HG02642 (cell line): ENCODE measurements around the gene TMEM204.

Experiments
- ATAC-seq: cut with Tn5 transposase; IDR thresholded peaks from one replicate; pipeline ENCODE4 v1.9.1; 2021; ENCODE audit warnings: mild to moderate bottlenecking; ENCODE audit not compliant: unreplicated experiment, poor library complexity

The TMEM204 gene

GRCh38 chr16:1553946-1554825 is 20.7 kb downstream of the TMEM204 start:
- no peak for ATAC-seq

DNA sequence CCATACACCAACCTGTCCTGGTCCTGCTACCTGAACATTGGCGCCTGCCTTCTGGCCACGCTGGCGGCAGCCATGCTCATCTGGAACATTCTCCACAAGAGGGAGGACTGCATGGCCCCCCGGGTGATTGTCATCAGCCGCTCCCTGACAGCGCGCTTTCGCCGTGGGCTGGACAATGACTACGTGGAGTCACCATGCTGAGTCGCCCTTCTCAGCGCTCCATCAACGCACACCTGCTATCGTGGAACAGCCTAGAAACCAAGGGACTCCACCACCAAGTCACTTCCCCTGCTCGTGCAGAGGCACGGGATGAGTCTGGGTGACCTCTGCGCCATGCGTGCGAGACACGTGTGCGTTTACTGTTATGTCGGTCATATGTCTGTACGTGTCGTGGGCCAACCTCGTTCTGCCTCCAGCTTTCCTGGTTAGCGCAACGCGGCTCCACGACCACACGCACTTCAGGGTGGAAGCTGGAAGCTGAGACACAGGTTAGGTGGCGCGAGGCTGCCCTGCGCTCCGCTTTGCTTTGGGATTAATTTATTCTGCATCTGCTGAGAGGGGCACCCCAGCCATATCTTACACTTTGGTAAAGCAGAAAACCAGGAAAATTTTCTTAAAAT is 21.5 kb downstream of the TMEM204 start:
- no peak for ATAC-seq

DNA sequence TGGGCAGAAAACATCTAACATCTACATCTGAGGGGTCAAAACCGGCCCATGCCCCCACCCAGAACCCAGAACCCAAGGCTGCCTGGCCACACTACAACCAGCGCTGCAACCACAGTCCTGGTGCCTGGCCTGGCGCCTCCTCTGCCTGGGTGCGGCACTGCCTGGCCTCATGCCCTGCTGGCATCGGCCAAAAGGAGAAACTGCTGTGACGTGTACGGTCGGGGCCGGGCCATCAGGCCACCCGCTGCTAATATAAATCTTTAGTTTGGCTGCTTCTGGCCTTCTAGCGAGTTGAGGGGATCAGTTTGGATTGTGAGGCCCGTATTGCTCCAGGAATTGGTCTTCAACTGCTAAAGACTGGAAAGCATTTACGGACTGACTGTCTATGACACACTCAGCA is 22.8 kb downstream of the TMEM204 start:
- no peak for ATAC-seq

DNA sequence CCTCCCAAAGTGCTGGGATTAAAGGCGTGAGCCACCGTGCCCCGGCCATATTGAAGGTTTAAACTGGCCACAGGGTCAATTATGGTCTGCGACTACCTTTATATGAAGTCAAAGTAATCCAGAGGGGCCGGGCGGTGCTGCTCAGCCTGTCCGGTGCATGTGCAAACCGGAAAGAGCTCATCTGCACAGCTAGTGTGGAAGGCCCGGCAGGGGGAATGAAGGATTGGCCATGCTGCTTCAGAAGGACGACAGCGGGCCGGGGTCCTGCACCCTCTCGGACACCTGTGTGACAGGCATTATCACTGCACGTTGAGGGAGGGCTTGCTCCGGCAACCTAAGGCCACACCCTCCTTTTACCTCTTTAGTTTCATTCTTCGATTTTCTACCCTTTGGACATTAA is 23.6 kb downstream of the TMEM204 start:
- no peak for ATAC-seq

- no peak for ATAC-seq
Measured at GRCh38 chr16:1557576-1557975, 24.1 kb downstream of the TMEM204 start.

GRCh38 chr16:1559446-1559975 is 26.0 kb downstream of the TMEM204 start:
- no peak for ATAC-seq

- ATAC-seq, result no peak
Measured at GRCh38 chr16:1560153-1560552, 26.7 kb downstream of the TMEM204 start.

GRCh38 chr16:1560866-1561265 is 27.4 kb downstream of the TMEM204 start:
- ATAC-seq, result no peak

GRCh38 chr16:1561266-1561665 is 27.8 kb downstream of the TMEM204 start:
- no peak for ATAC-seq

DNA sequence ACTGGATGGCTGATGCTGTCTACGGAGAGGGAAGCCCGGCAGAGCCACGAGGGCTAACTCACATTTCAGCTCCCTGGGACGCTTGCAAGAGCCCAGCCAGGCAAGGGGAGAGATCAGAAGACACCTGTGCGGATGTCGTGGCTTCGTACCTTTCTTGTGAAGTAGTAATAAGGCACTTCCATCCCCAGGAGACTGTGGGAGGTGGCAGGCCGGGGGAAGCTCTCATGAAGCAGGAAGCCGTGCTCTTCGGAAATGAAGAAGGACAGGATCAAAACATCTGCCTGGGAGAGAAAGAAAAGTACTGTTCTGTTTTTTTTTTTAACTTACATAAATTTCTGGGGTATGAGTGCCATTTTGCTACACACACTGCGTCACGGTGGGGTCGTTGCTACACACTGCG is 28.4 kb downstream of the TMEM204 start:
- ATAC-seq, result no peak

GRCh38 chr16:1563786-1564185 is 30.3 kb downstream of the TMEM204 start:
- no peak for ATAC-seq

GRCh38 chr16:1564325-1564724 is 30.9 kb downstream of the TMEM204 start:
- ATAC-seq, result no peak

DNA sequence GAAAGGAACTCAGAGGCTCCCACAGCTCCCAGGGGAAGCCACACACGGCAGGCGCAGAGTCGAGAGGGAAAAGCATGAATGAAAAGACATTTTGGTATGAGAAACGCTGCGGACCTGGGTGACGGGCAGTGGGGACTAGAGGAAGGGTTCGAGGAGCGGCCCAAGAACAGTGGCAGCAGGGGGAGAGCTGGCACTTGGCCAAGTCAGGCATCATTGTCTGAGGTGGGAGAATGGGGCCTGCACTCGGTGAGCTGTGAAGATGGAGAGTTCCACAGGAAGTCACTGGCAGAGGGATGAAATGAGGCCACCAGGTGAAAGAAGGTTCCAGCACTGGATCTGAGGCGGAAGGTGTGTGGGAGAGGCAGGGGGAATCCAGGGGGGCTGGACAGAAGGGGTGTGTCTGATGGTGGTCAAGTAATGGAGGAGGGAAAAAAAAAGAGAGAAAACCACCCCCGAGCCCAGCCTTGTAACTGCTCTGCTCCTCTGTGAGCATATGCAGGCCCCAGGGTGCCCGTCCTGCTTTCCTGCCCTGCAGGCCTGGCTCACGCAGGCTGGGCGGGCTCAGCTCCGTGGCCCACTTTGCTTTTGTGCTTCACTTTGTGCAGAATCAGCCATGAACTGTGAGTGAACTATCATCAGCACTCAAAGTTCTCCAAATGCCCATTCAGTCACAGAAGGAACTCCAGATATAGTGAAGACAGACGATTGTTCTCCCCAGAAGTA is 31.8 kb downstream of the TMEM204 start:
- ATAC-seq, result no peak

GRCh38 chr16:1567988-1568387 is 34.5 kb downstream of the TMEM204 start:
- no peak for ATAC-seq

GRCh38 chr16:1571012-1571671 is 37.7 kb downstream of the TMEM204 start:
- ATAC-seq, result no peak

DNA sequence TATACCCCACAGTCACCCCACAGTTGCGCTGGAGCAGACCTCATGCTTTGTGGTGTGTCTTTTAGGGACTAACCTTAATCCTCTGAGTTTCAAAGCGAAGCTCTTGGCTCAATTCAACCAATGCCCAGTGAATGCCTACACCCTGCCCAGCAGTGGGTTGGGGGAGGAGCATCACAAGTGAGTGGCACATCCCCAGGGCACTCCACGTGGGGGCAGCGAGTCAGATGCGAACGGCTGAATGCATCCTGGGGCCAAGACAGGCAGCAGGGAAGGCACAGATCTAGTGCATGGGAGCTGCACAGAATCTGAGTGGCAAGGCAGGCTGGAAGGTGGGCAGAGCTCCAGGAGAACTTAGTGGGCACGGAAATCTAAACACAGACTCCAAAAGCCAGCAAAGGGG is 39.2 kb downstream of the TMEM204 start:
- ATAC-seq, result no peak

- no peak for ATAC-seq
Measured at GRCh38 chr16:1573301-1573700, 39.8 kb downstream of the TMEM204 start.

DNA sequence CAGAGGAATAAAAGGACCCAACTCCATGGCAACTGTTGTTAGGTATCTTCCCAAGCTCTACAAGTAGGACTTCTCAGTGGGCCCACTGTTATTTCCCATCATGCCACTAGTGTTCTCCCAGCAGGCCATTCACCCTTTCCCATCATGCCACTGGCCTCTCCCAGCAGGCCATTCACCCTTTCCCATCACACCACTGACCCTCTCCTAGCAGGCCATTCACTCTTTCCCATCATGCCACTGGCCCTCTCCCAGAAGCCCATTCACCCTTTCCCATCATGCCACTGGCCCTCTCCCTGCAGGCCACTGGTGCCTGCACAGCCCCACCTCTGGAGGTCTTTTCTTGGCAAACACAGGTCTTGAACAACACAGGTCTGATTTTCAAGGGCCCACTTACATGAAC is 42.1 kb downstream of the TMEM204 start:
- ATAC-seq, result no peak

GRCh38 chr16:1579214-1579613 is 45.7 kb downstream of the TMEM204 start:
- no peak for ATAC-seq

DNA sequence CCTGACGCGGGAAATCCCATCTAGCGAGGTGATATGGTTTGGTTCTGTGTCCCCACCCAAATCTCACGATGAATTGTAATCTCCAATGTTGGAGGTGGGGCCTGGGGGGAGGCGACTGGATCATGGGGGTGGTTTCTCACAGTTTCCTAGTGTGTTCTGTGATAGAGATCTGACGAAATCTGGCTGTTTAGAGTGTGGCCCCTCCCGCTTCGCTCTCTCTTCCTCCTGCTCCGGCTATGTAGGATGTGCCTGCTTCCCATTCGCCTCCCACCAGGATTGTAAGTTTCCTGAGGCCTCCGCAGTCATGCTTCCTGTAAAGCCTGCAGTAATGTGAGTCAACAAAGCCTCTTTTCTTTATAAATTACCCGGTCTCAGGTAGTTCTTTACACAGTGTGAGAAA is 46.8 kb downstream of the TMEM204 start:
- no peak for ATAC-seq
